Caco-2 (cell line): ENCODE results near the gene ZFP82. TPM values are rescaled to one million over a fixed set of nuclear protein-coding genes. Genes with fewer than 3 reads are reported as not detected.

ENCODE experiments used
- BruUV-seq: library from RNA; stranded (reverse); fragments of 400-500 nt; replicated peaks from 2 replicates; lab custom pipeline; 2021; lab: Mats Ljungman, UMichigan
- CTCF ChIA-PET: fragments of 300-600 bp; sonication (Branson Sonifier 250); formaldehyde crosslinking; loops from one replicate; lab custom pipeline; 2022; ENCODE audit warnings: antibody characterized with exemption; lab: Charles Lee
- POLR2A ChIA-PET: fragments of 300-600 bp; sonication (Branson Sonifier 250); formaldehyde crosslinking; loops from one replicate; lab custom pipeline; 2022; ENCODE audit warnings: antibody characterized with exemption; lab: Charles Lee
- DNase-seq, 2 experiments: peaks; one replicate each; pipeline versions ENCODE4 v3.0.0 to v3.0.0-alpha.2; 2020 to 2022
- H3K27me3 ChIP-seq: replicated peaks from 2 replicates; pipeline ENCODE4 v1.6.0; 2011; ENCODE audit warnings: low read length; ENCODE audit not compliant: control insufficient read depth, insufficient read depth
- H3K36me3 ChIP-seq: 2 replicates; pipeline ENCODE4 v1.5.1; 2011; ENCODE audit warnings: low read length; ENCODE audit not compliant: control insufficient read depth, insufficient read depth
- H3K4me1 ChIP-seq: fragments of 250-450 bp; sonication (Bioruptor Pico); 2 replicates; pipeline ENCODE4 v1.5.1; 2020; ENCODE audit warnings: mild to moderate bottlenecking
- H3K4me3 ChIP-seq: 2 replicates; pipeline ENCODE4 v1.5.1; 2011; ENCODE audit warnings: low read depth, mild to moderate bottlenecking, control low read depth, low read length
- H3K9me3 ChIP-seq: fragments of 250-450 bp; sonication (Bioruptor Pico); 2 replicates; pipeline ENCODE4 v1.5.1; 2020; ENCODE audit warnings: mild to moderate bottlenecking, moderate library complexity
- H3K27ac Mint-ChIP-seq: one replicate; pipeline ENCODE4 v1.8.0; 2022; ENCODE audit warnings: mixed read lengths; ENCODE audit not compliant: unreplicated experiment
- H3K27me3 Mint-ChIP-seq: one replicate; pipeline ENCODE4 v1.8.0; 2022; ENCODE audit warnings: mixed read lengths; ENCODE audit not compliant: insufficient read depth, unreplicated experiment
- H3K36me3 Mint-ChIP-seq: one replicate; pipeline ENCODE4 v1.8.0; 2022; ENCODE audit warnings: mild to moderate bottlenecking, mixed read lengths; ENCODE audit not compliant: insufficient read depth, unreplicated experiment
- H3K4me1 Mint-ChIP-seq: one replicate; pipeline ENCODE4 v1.8.0; 2022; ENCODE audit warnings: low read depth, mixed read lengths; ENCODE audit not compliant: unreplicated experiment
- H3K4me3 Mint-ChIP-seq: one replicate; pipeline ENCODE4 v1.8.0; 2022; ENCODE audit warnings: mild to moderate bottlenecking, moderate library complexity, mixed read lengths; ENCODE audit not compliant: unreplicated experiment
- H3K9me3 Mint-ChIP-seq: one replicate; pipeline ENCODE4 v1.8.0; 2022; ENCODE audit warnings: mixed read lengths; ENCODE audit not compliant: unreplicated experiment
- intact Hi-C: fragments of 100-400 bp; cut with micrococcal nuclease; formaldehyde crosslinking; loops from one replicate; pipeline ENCODE4 v1.10.0; 2022; ENCODE audit not compliant: unreplicated experiment
- total RNA-seq: library from RNA; stranded (reverse); gene quantifications from 2 replicates; pipeline ENCODE4 v1.2.3, GENCODE V29; 2022
- TF ChIP-seq, protein P1 (sequence below), 2 experiments: fragments of 200-600 bp in 1 of 2; IDR thresholded peaks; 1 replicate in 1 of 2; 2 replicates in 1 of 2; pipeline versions ENCODE4 v1.5.1 to v1.8.0; 2011 to 2022; ENCODE audit warnings: antibody characterized with exemption in 1 of 2, control low read depth in 1 of 2, inconsistent platforms in 1 of 2, low read depth in 1 of 2, low read length in 1 of 2, mild to moderate bottlenecking in 1 of 2, moderate library complexity in 1 of 2; ENCODE audit not compliant: insufficient read depth in 1 of 2, severe bottlenecking in 1 of 2, unreplicated experiment in 1 of 2

ZFP82 gene
- total RNA-seq, 1 experiment from 2014 or later = 3.7 TPM

DNA sequence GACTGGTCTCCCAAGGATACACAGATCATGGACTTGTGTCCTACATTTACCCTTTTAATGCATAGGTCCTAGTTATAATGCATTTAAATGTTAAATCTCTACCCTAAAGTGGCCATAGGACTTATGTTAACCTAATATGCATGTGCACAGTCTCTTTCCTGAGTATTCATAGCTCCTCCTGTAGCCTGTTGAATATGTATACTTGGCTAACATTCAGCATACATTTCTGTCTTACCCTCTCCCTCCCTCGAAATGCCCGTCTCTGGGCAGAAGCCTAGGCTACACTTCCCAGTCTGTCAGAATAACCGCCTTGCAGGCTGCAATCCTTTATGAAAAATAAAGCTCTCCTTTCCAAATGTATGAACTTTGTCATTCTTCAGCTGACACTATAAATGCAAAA is 13.9 kb downstream of the ZFP82 start:
- no peaks in the 10 kb centered on the region for H3K4me1 ChIP-seq
- H3K9me3 ChIP-seq = 0 out of 2 replicates have a peak, but pooled peaks cover 4% of the 10 kb centered on the region
- H3K27ac Mint-ChIP-seq = no peak overlapping the region
- no peaks in the 10 kb centered on the region for H3K4me1 Mint-ChIP-seq
- intact Hi-C loops = no loop called here
- no peaks in the 10 kb centered on the region for H3K27me3 ChIP-seq
- H3K36me3 ChIP-seq = no peaks in the 10 kb centered on the region; the same call in 1 of the 2 replicates
- BruUV-seq = no TSS peak
- H3K4me3 Mint-ChIP-seq = no peak overlapping the region
- POLR2A ChIA-PET = no interaction called here
- no peak for DNase-seq
- no peak overlapping the region for H3K4me3 ChIP-seq
- CTCF ChIA-PET = no interaction called here
- no peaks in the 10 kb centered on the region for H3K27me3 Mint-ChIP-seq
- H3K36me3 Mint-ChIP-seq = peaks cover 39% of the 10 kb centered on the region
- TF ChIP-seq, protein P1, sequence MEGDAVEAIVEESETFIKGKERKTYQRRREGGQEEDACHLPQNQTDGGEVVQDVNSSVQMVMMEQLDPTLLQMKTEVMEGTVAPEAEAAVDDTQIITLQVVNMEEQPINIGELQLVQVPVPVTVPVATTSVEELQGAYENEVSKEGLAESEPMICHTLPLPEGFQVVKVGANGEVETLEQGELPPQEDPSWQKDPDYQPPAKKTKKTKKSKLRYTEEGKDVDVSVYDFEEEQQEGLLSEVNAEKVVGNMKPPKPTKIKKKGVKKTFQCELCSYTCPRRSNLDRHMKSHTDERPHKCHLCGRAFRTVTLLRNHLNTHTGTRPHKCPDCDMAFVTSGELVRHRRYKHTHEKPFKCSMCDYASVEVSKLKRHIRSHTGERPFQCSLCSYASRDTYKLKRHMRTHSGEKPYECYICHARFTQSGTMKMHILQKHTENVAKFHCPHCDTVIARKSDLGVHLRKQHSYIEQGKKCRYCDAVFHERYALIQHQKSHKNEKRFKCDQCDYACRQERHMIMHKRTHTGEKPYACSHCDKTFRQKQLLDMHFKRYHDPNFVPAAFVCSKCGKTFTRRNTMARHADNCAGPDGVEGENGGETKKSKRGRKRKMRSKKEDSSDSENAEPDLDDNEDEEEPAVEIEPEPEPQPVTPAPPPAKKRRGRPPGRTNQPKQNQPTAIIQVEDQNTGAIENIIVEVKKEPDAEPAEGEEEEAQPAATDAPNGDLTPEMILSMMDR (IDR thresholded peaks at IDR 0.05; ENCODE audit: insufficient read depth in 1 of 2, low read depth in 1 of 2, low read length in 1 of 2, severe bottlenecking in 1 of 2, unreplicated experiment in 1 of 2) = no peak
- peaks cover 52% of the 10 kb centered on the region for H3K9me3 Mint-ChIP-seq

DNA sequence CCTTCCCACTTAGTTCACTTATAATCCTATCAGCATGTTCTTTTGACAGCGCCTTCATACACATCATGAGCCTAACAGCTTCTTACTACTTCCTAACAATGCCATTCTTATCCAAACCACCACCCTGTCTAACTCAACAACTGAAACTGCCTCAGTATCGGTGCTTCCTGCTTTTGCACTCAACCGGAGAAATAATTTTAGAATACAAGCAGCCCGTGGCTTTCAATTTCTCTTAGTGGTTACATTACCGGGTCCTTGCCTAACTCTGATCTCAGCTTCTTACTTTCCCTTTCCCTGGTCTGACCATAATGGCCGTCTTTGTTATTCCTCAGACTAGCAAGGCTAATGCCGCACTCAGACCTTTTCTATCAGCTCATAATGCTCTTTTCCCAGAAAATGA is 17.0 kb downstream of the ZFP82 start:
- no peak overlapping the region for H3K27ac Mint-ChIP-seq
- no peak for DNase-seq
- POLR2A ChIA-PET = no interaction called here
- H3K4me3 ChIP-seq = no peak overlapping the region
- no peaks in the 10 kb centered on the region for H3K27me3 ChIP-seq
- no peaks in the 10 kb centered on the region for H3K4me1 ChIP-seq
- no TSS peak for BruUV-seq
- TF ChIP-seq, protein P1 (IDR thresholded peaks at IDR 0.05; ENCODE audit: insufficient read depth in 1 of 2, low read depth in 1 of 2, low read length in 1 of 2, severe bottlenecking in 1 of 2, unreplicated experiment in 1 of 2) = no peak
- peaks cover 31% of the 10 kb centered on the region for H3K9me3 Mint-ChIP-seq
- H3K4me1 Mint-ChIP-seq = no peaks in the 10 kb centered on the region
- no peak overlapping the region for H3K4me3 Mint-ChIP-seq
- intact Hi-C loops = no loop called here
- H3K36me3 ChIP-seq = no peaks in the 10 kb centered on the region; the same call in 1 of the 2 replicates
- peaks cover 23% of the 10 kb centered on the region for H3K9me3 ChIP-seq
- no peaks in the 10 kb centered on the region for H3K27me3 Mint-ChIP-seq
- CTCF ChIA-PET = no interaction called here
- peaks cover 36% of the 10 kb centered on the region for H3K36me3 Mint-ChIP-seq

DNA sequence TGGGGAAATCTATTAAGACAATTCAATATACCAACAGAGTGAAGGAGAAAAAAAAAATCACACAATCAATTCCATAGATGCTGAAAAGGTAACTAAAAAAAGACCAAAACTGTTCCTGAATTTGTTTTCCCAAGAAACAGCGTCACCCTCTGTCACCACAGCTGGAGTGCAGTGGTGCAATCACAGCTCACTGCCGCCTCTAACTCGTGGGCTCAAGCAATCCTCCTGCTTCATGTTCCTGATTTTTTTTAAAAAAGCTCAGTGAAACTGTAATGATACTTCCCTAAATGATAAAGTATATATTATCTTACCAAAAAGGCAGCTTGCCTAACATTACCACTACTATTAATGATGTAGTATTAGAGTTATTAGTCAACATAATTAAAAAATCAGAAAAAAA is 19.9 kb downstream of the ZFP82 start:
- H3K36me3 Mint-ChIP-seq = peaks cover 44% of the 10 kb centered on the region
- peaks cover 44% of the 10 kb centered on the region for H3K9me3 Mint-ChIP-seq
- TF ChIP-seq, protein P1 (IDR thresholded peaks at IDR 0.05; ENCODE audit: insufficient read depth in 1 of 2, low read depth in 1 of 2, low read length in 1 of 2, severe bottlenecking in 1 of 2, unreplicated experiment in 1 of 2) = no peak
- ChIA-PET POLR2A (no interaction called here), CTCF (no interaction called here)
- no peak for DNase-seq
- no peak overlapping the region for H3K27ac Mint-ChIP-seq
- Histone ChIP-seq H3K4me1 (no peaks in the 10 kb centered on the region), H3K4me3 (no peak overlapping the region), H3K27me3 (no peaks in the 10 kb centered on the region), H3K9me3 (peaks cover 44% of the 10 kb centered on the region), H3K36me3 (no peaks in the 10 kb centered on the region; the same call in 1 of the 2 replicates)
- BruUV-seq = no TSS peak
- intact Hi-C loops = no loop called here
- H3K4me3 Mint-ChIP-seq = no peak overlapping the region
- H3K27me3 Mint-ChIP-seq = no peaks in the 10 kb centered on the region
- H3K4me1 Mint-ChIP-seq = no peaks in the 10 kb centered on the region
